GM23338 (cell line): ENCODE data around the gene WASL. TPM values are rescaled to one million over a fixed set of nuclear protein-coding genes. Genes with fewer than 3 reads are reported as not detected.
A peak's percentile ranks its signal among the peaks of the same experiment; 100 is the strongest.

Source experiments
- ATAC-seq: fragments of 200-7000 bp; cut with Tn5 transposase; 3 replicates; pipeline ENCODE4 v1.9.1; 2020
- DNase-seq: peaks from one replicate; pipeline ENCODE4 v3.0.0-alpha.2; 2015; ENCODE audit warnings: low spot score
- H2AFZ ChIP-seq: fragments of 200-600 bp; sonication (generic); 2 replicates; pipeline ENCODE4 v1.8.0; 2016; ENCODE audit warnings: antibody characterized with exemption, mild to moderate bottlenecking, moderate library complexity
- H3F3A ChIP-seq: fragments of 200-600 bp; sonication (generic); replicated peaks from 2 replicates; pipeline ENCODE4 v1.8.0; 2017; ENCODE audit warnings: antibody characterized with exemption, mixed run types, low read depth
- H3K27ac ChIP-seq: fragments of 200-600 bp; sonication (generic); 2 replicates; pipeline ENCODE4 v1.6.1; 2016; ENCODE audit warnings: low read depth
- H3K27me3 ChIP-seq: fragments of 200-600 bp; sonication (generic); 2 replicates; pipeline ENCODE4 v1.8.0; 2016; ENCODE audit warnings: mild to moderate bottlenecking, mixed run types, moderate library complexity; ENCODE audit not compliant: insufficient read depth
- H3K36me3 ChIP-seq: fragments of 200-600 bp; sonication (generic); 2 replicates; pipeline ENCODE4 v1.8.0; 2016; ENCODE audit warnings: mild to moderate bottlenecking; ENCODE audit not compliant: insufficient read depth
- H3K4me1 ChIP-seq: fragments of 200-600 bp; sonication (generic); 2 replicates; pipeline ENCODE4 v1.8.0; 2016; ENCODE audit warnings: mild to moderate bottlenecking, moderate library complexity; ENCODE audit not compliant: insufficient read depth
- H3K4me2 ChIP-seq: fragments of 200-600 bp; sonication (generic); 2 replicates; pipeline ENCODE4 v1.7.1; 2017; ENCODE audit warnings: mixed run types
- H3K4me3 ChIP-seq: fragments of 200-600 bp; sonication (generic); 2 replicates; pipeline ENCODE4 v1.6.1; 2016; ENCODE audit warnings: mixed run types
- H3K79me2 ChIP-seq: fragments of 200-600 bp; sonication (generic); replicated peaks from 2 replicates; pipeline ENCODE4 v1.8.0; 2017; ENCODE audit warnings: mild to moderate bottlenecking; ENCODE audit not compliant: insufficient read depth
- H3K9me2 ChIP-seq: fragments of 200-600 bp; sonication (generic); 2 replicates; pipeline ENCODE4 v1.8.0; 2017; ENCODE audit not compliant: insufficient read depth
- H4K20me1 ChIP-seq: fragments of 200-600 bp; sonication (generic); replicated peaks from 2 replicates; pipeline ENCODE4 v1.8.0; 2017; ENCODE audit warnings: mild to moderate bottlenecking; ENCODE audit not compliant: insufficient read depth
- H3K27ac Mint-ChIP-seq: 2 replicates; pipeline ENCODE4 v1.8.0; 2020; ENCODE audit warnings: inconsistent platforms, mild to moderate bottlenecking, moderate library complexity, mixed read lengths
- H3K27me3 Mint-ChIP-seq: 3 replicates; pipeline ENCODE4 v1.8.0; 2022; ENCODE audit warnings: low read depth, mild to moderate bottlenecking, moderate library complexity, mixed read lengths, inconsistent platforms; ENCODE audit not compliant: insufficient read depth, poor library complexity
- H3K36me3 Mint-ChIP-seq: 3 replicates; pipeline ENCODE4 v1.8.0; 2021; ENCODE audit warnings: low read depth, mild to moderate bottlenecking, inconsistent platforms, moderate library complexity, mixed read lengths
- H3K4me1 Mint-ChIP-seq: 3 replicates; pipeline ENCODE4 v1.8.0; 2020; ENCODE audit warnings: mild to moderate bottlenecking, inconsistent platforms, mixed read lengths
- H3K4me3 Mint-ChIP-seq: 3 replicates; pipeline ENCODE4 v1.8.0; 2021; ENCODE audit warnings: moderate library complexity, mild to moderate bottlenecking, inconsistent platforms, mixed read lengths
- H3K9me3 Mint-ChIP-seq: 3 replicates; pipeline ENCODE4 v1.8.0; 2020; ENCODE audit warnings: moderate library complexity, mild to moderate bottlenecking, inconsistent platforms, mixed read lengths
- CTCF ChIP-seq, 2 experiments: fragments of 200-600 bp in 1 of 2; sonication (generic) in 1 of 2; conservative IDR thresholded peaks; 2 replicates each; pipeline versions ENCODE4 v1.5.1 to v1.6.1; 2016 to 2017; ENCODE audit warnings: antibody characterized with exemption in 2 of 2, low read depth in 2 of 2, mild to moderate bottlenecking in 2 of 2, moderate library complexity in 1 of 2
- ETS1 ChIP-seq: IDR thresholded peaks from 2 replicates; pipeline ENCODE4 v1.6.1; 2016; ENCODE audit warnings: antibody characterized with exemption
- EZH2phosphoT487 ChIP-seq: fragments of 200-600 bp; sonication (generic); IDR thresholded peaks from one replicate; pipeline ENCODE4 v1.8.1; 2018; ENCODE audit warnings: antibody characterized with exemption; ENCODE audit not compliant: unreplicated experiment
- JUNB ChIP-seq: IDR thresholded peaks from one replicate; pipeline ENCODE4 v1.6.1; 2016; ENCODE audit warnings: antibody characterized with exemption; ENCODE audit not compliant: unreplicated experiment
- NANOG ChIP-seq: IDR thresholded peaks from 2 replicates; pipeline ENCODE4 v1.6.1; 2016; ENCODE audit warnings: antibody characterized with exemption, borderline replicate concordance
- POLR2AphosphoS5 ChIP-seq: IDR thresholded peaks from 2 replicates; pipeline ENCODE4 v1.6.1; 2016; ENCODE audit warnings: antibody characterized with exemption, low read depth
- STAT1 ChIP-seq: IDR thresholded peaks from one replicate; pipeline ENCODE4 v1.6.1; 2016; ENCODE audit warnings: antibody characterized with exemption; ENCODE audit not compliant: unreplicated experiment
- ZNF114 ChIP-seq: fragments of 250-450 bp; sonication (Bioruptor Pico); IDR thresholded peaks from 2 replicates; pipeline ENCODE4 v1.5.0; 2020; ENCODE audit warnings: mild to moderate bottlenecking, moderate library complexity
- ZNF331 ChIP-seq: fragments of 250-450 bp; sonication (Bioruptor Pico); IDR thresholded peaks from 2 replicates; pipeline ENCODE4 v1.5.0; 2020; ENCODE audit warnings: low read depth, mild to moderate bottlenecking, moderate library complexity
- polyA plus RNA-seq: library from polyadenylated mRNA; unstranded; fragments of >200 nt; fragmentation: Nextera tagmentation; extraction: Ambion mirVana; gene quantifications from 2 replicates; pipeline ENCODE4 v1.2.1, GENCODE V29; 2016
- total RNA-seq: library from RNA; depleted of rRNA; stranded (reverse); fragments of >200 nt; shearing (Covaris generic); gene quantifications from 2 replicates; pipeline ENCODE4 v1.2.3, GENCODE V29; 2014

Gene WASL
- total and polyA plus RNA-seq, 2 experiments from 2014 or later: 36.4 to 45.3 TPM

- TF ChIP-seq CTCF (conservative IDR thresholded peaks at IDR 0.05; ENCODE audit: low read depth in 2 of 2): no peak
- no peak for TF ChIP-seq ZNF331
Measured at GRCh38 chr7:123645516-123645915, 103.3 kb downstream of the WASL start (continued).

- peaks cover 15% of the 10 kb centered on the region; the same call in 1 of the 2 replicates for H3K4me1 ChIP-seq
- H3K4me2 ChIP-seq: peak overlapping the region; percentile 27
- H3K36me3 ChIP-seq: no peaks in the 10 kb centered on the region
- Mint-ChIP-seq H3K9me3 (no peaks in the 10 kb centered on the region), H3K4me3 (peak overlapping the region; percentile 36; the same call in 2 of the 3 replicates), H3K27ac (peak overlapping the region; percentile 94), H3K4me1 (peaks cover 49% of the 10 kb centered on the region), H3K36me3 (no peaks in the 10 kb centered on the region), H3K27me3 (no peaks in the 10 kb centered on the region)
- 0 out of 2 replicates have a peak overlapping the region, but pooled peaks have one; percentile 1 for H3K4me3 ChIP-seq
- H3K27ac ChIP-seq: peak overlapping the region; percentile 67
- peak; percentile 95 for ATAC-seq
- TF ChIP-seq ZNF331 (no peak), STAT1 (no peak), CTCF (conservative IDR thresholded peaks at IDR 0.05; ENCODE audit: low read depth in 2 of 2) (no peak), ETS1 (no peak), ZNF114 (CRISPR knock-in tag) (no peak), POLR2AphosphoS5 (no peak), EZH2phosphoT487 (no peak), JUNB (no peak), NANOG (no peak)
- H3K9me2 ChIP-seq: no peaks in the 10 kb centered on the region
- no peaks in the 10 kb centered on the region for H3K27me3 ChIP-seq
- H3K79me2 ChIP-seq: no peaks in the 10 kb centered on the region
- peak; percentile 91 for DNase-seq
- H4K20me1 ChIP-seq: no peaks in the 10 kb centered on the region
- no peak overlapping the region for H2AFZ ChIP-seq
- no peaks in the 10 kb centered on the region for H3F3A ChIP-seq
Measured at GRCh38 chr7:123643495-123644441, 105.0 kb downstream of the WASL start.
